ENCODE results near the gene SHISA9.

GRCh38 chr16:12925026-12925800 lies 23.8 kb downstream of the SHISA9 start:
- TF ChIP-seq SMC3 (IDR thresholded peaks at IDR 0.05) (no peak), CTCF (IDR thresholded peaks at IDR 0.05) (no peak), TP53 (CRISPR knock-in tag; IDR thresholded peaks at IDR 0.05) (no peak), RNF2 (IDR thresholded peaks at IDR 0.05; ENCODE audit: borderline replicate concordance, low read depth) (no peak), MAFK (IDR thresholded peaks at IDR 0.05; ENCODE audit: partially characterized antibody) (no peak), RCOR1 (IDR thresholded peaks at IDR 0.05; ENCODE audit: low read depth, low read length) (no peak), CBX2 (IDR thresholded peaks at IDR 0.05; ENCODE audit: borderline replicate concordance, low read depth) (no peak), FOSL2 (IDR thresholded peaks at IDR 0.05) (no peak), FOSL2 (CRISPR knock-in tag; IDR thresholded peaks at IDR 0.05) (no peak), NPAS2 (CRISPR knock-in tag; IDR thresholded peaks at IDR 0.05; ENCODE audit: borderline replicate concordance) (no peak), RFX5 (IDR thresholded peaks at IDR 0.05) (no peak), CEBPB (IDR thresholded peaks at IDR 0.05) (no peak), POLR2A (IDR thresholded peaks at IDR 0.05; ENCODE audit: low read length) (no peak), JUNB (IDR thresholded peaks at IDR 0.05) (no peak), ELK1 (IDR thresholded peaks at IDR 0.05; ENCODE audit: low read depth, low read length) (no peak)

All from A549 (cell line).